ENCODE results near the gene MIEF1.

- TF ChIP-seq POLR2A (IDR thresholded peaks at IDR 0.05) = no peak
- no peak for TF ChIP-seq CTCF (IDR thresholded peaks at IDR 0.05)
Measured at GRCh38 chr22:39560127-39560526, 58.0 kb downstream of the MIEF1 start.
